ENCODE data around the gene RPS19. TPM values are rescaled to one million over a fixed set of nuclear protein-coding genes. Genes with fewer than 3 reads are reported as not detected.

RPS19 gene
- total RNA-seq = 100 to 1,000 TPM; 559 to 757 (median 617) TPM

- peak; percentile 99 for DNase-seq (ENCODE audit: low spot score)
- peak; percentile 94 for ATAC-seq (ENCODE audit: low FRiP score)
- TF ChIP-seq, protein P1, sequence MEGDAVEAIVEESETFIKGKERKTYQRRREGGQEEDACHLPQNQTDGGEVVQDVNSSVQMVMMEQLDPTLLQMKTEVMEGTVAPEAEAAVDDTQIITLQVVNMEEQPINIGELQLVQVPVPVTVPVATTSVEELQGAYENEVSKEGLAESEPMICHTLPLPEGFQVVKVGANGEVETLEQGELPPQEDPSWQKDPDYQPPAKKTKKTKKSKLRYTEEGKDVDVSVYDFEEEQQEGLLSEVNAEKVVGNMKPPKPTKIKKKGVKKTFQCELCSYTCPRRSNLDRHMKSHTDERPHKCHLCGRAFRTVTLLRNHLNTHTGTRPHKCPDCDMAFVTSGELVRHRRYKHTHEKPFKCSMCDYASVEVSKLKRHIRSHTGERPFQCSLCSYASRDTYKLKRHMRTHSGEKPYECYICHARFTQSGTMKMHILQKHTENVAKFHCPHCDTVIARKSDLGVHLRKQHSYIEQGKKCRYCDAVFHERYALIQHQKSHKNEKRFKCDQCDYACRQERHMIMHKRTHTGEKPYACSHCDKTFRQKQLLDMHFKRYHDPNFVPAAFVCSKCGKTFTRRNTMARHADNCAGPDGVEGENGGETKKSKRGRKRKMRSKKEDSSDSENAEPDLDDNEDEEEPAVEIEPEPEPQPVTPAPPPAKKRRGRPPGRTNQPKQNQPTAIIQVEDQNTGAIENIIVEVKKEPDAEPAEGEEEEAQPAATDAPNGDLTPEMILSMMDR (IDR thresholded peaks at IDR 0.05) = peak in 1 of 3 donors; percentile 65
These were observed at the start of gene RPS19 for GRCh38 chr19:41859618-41860418. RPS19 (plus strand) TSS chr19:41860255; CDS start chr19:41860775, 520 bp downstream.

DNA sequence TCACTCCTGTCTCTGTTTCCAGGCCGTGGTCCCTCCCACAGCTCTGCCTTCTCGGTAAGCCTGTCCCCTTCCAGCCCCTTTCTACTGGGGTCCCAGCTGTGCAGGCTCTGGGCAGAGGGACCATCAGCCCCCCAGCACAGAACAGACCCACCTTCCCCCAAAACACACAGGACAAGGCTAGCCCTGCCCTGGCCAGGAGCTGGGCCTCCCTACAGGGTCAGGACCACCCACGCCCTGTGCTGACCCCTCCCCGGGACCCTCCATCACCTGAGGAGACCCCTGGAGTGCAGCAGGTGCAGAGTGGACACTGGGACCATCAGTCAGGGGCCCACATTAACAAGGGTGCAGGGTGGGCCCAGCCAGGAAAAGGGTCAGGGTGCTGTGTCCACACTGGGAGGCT lies 49.8 kb upstream of the RPS19 start:
- ATAC-seq (ENCODE audit: low FRiP score) = no peak
- DNase-seq (ENCODE audit: low spot score) = no peak
- TF ChIP-seq, protein P1 (IDR thresholded peaks at IDR 0.05) = no peak

DNA sequence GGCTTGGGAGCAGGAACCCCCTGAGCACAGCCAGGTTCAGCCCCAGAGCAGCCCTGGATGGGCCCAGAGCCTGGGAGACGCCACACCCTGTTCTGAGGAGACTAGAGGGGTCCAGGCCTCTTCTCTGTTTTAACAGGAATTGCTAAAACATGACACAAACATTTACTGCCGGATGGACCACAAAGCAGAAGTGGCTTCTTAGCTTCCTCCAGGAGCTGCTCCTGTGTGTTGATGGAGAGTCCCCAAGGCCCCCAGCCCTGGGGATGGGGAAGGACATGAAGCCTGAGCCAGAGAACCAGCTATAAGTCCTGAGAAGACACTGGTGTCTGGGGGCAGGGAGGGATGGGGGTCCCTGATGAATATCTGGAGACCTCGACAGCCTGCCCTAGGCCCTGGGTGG lies 49.0 kb upstream of the RPS19 start:
- TF ChIP-seq, protein P1 (IDR thresholded peaks at IDR 0.05) = no peak
- DNase-seq (ENCODE audit: low spot score) = no peak
- peak; percentile 14 for ATAC-seq (ENCODE audit: low FRiP score)

DNA sequence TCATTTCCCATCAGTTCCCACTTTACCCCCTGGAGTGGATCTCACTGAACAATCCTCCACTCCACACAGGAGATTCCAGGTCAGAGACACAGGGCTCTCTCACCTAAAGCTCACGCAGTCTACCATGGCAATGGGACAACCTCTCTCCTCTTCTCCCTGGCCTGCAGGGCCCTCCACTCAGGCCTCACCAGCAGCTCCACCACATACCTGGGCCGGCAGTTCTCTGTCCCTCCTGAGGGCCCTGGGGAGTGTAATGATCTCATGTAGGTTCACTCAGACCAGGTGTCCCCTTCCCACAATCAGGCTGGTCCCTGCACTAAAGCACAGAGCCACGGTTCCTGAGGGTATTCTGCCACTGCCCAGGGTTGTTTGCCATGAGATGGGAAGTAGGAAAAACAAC lies 48.1 kb upstream of the RPS19 start:
- TF ChIP-seq, protein P1 (IDR thresholded peaks at IDR 0.05) = no peak
- ATAC-seq (ENCODE audit: low FRiP score) (no peak), DNase-seq (ENCODE audit: low spot score) (no peak)

- no peak for ATAC-seq (ENCODE audit: low FRiP score)
- TF ChIP-seq, protein P1 (IDR thresholded peaks at IDR 0.05) = no peak
- DNase-seq (ENCODE audit: low spot score) = no peak
These were observed 46.1 kb upstream of the RPS19 start for GRCh38 chr19:41813911-41814310.

DNA sequence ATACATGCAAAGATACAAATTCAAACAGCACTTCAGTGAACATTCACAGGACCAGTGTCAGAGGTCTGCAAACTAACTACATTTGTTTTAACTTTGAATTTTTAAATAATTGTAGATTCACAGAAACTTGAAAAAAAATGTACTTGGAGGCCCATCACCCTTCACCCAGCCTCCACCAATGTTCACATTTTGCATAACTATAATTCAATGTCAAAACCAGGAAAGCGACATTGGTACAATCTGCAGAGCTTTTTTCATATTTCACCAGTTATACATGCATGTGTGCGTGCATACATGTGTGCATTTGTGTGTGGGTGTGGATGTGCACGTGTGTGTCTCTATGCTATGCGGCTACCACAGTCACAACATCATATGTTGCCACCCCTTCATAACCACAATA lies 44.8 kb upstream of the RPS19 start:
- no peak for ATAC-seq (ENCODE audit: low FRiP score)
- TF ChIP-seq, protein P1 (IDR thresholded peaks at IDR 0.05) = no peak
- DNase-seq (ENCODE audit: low spot score) = no peak

- ATAC-seq (ENCODE audit: low FRiP score) (no peak), DNase-seq (ENCODE audit: low spot score) (no peak)
- TF ChIP-seq, protein P1 (IDR thresholded peaks at IDR 0.05) = no peak
These were observed 43.3 kb upstream of the RPS19 start for GRCh38 chr19:41816761-41817160.
